Gastrocnemius medialis (tissue), 4 donors: ENCODE results near the gene ANKRD65.

Experiments used
- CTCF ChIP-seq, 5 experiments: fragments of 450-650 bp in 3 of 5; fragments of 200-600 bp in 2 of 5; sonication (generic) in 2 of 5; IDR thresholded peaks in 4 of 5; conservative IDR thresholded peaks in 1 of 5; 1 replicate in 4 of 5; 2 replicates in 1 of 5; pipeline ENCODE4 v1.5.1; 2016 to 2019; ENCODE audit warnings: antibody characterized with exemption in 5 of 5, mild to moderate bottlenecking in 3 of 5, moderate library complexity in 3 of 5
- POLR2A ChIP-seq, 2 donors: fragments of 450-650 bp; IDR thresholded peaks; one replicate each; pipeline ENCODE4 v1.6.1; 2017; ENCODE audit warnings: antibody characterized with exemption in 2 of 2, mild to moderate bottlenecking in 2 of 2, moderate library complexity in 2 of 2

- TF ChIP-seq CTCF (IDR thresholded peaks at IDR 0.05 in 4 of 5, conservative IDR thresholded peaks at IDR 0.05 in 1 of 5): no peak
- TF ChIP-seq POLR2A (IDR thresholded peaks at IDR 0.05): no peak
Observed at GRCh38 chr1:1461721-1462317, 40.7 kb upstream of the ANKRD65 start.
